Loucy (cell line): Measurements from ENCODE around the gene ABLIM1.

Source experiments
- H2AFZ ChIP-seq: fragments of 200-600 bp; sonication (generic); 2 replicates; pipeline ENCODE4 v1.6.0; 2016; ENCODE audit warnings: antibody characterized with exemption, mild to moderate bottlenecking, low read length, moderate library complexity
- H3F3A ChIP-seq: fragments of 200-600 bp; 2 replicates; pipeline ENCODE4 v1.6.0; 2016; ENCODE audit warnings: antibody characterized with exemption, low read depth, mild to moderate bottlenecking
- H3K27me3 ChIP-seq: fragments of 200-600 bp; sonication (generic); 2 replicates; pipeline ENCODE4 v1.6.1; 2014; ENCODE audit warnings: low read length, mild to moderate bottlenecking; ENCODE audit not compliant: insufficient read depth, poor library complexity, severe bottlenecking
- H3K36me3 ChIP-seq: fragments of 200-600 bp; sonication (generic); 2 replicates; pipeline ENCODE4 v1.6.1; 2016; ENCODE audit warnings: low read length; ENCODE audit not compliant: insufficient read depth
- H3K4me1 ChIP-seq: fragments of 200-600 bp; sonication (generic); 2 replicates; pipeline ENCODE4 v1.5.1; 2014; ENCODE audit warnings: low read length, mild to moderate bottlenecking; ENCODE audit not compliant: insufficient read depth, poor library complexity, severe bottlenecking
- H3K4me2 ChIP-seq: fragments of 200-600 bp; sonication (generic); 2 replicates; pipeline ENCODE4 v1.6.0; 2014; ENCODE audit warnings: antibody characterized with exemption, low read length, low read depth, mild to moderate bottlenecking; ENCODE audit not compliant: poor library complexity, severe bottlenecking
- H3K4me3 ChIP-seq: fragments of 200-600 bp; sonication (generic); 2 replicates; pipeline ENCODE4 v1.5.1; 2014; ENCODE audit warnings: low read length, mild to moderate bottlenecking, mixed read lengths; ENCODE audit not compliant: poor library complexity, severe bottlenecking
- H3K79me2 ChIP-seq: fragments of 200-600 bp; sonication (generic); 2 replicates; pipeline ENCODE4 v1.6.1; 2014; ENCODE audit warnings: low read length; ENCODE audit not compliant: insufficient read depth
- H3K9ac ChIP-seq: fragments of 200-600 bp; sonication (generic); 2 replicates; pipeline ENCODE4 v1.6.0; 2014; ENCODE audit warnings: mild to moderate bottlenecking, low read depth, low read length, moderate library complexity; ENCODE audit not compliant: poor library complexity, severe bottlenecking
- H3K9me2 ChIP-seq: fragments of 200-600 bp; sonication (generic); replicated peaks from 2 replicates; pipeline ENCODE4 v1.6.1; 2016; ENCODE audit warnings: low read depth, low read length, mixed read lengths
- H3K9me3 ChIP-seq: fragments of 200-600 bp; sonication (generic); 2 replicates; pipeline ENCODE4 v1.6.1; 2014; ENCODE audit warnings: mild to moderate bottlenecking, antibody characterized with exemption, low read length, low read depth; ENCODE audit not compliant: insufficient read depth
- H4K20me1 ChIP-seq: fragments of 200-600 bp; sonication (generic); 2 replicates; pipeline ENCODE4 v1.6.0; 2014; ENCODE audit warnings: antibody characterized with exemption, low read length, mild to moderate bottlenecking; ENCODE audit not compliant: insufficient read depth, poor library complexity, severe bottlenecking
- EZH2phosphoT487 ChIP-seq: fragments of 200-600 bp; IDR thresholded peaks from 2 replicates; pipeline ENCODE4 v1.6.1; 2018; ENCODE audit warnings: antibody characterized with exemption, mild to moderate bottlenecking, moderate library complexity, borderline replicate concordance
- TF ChIP-seq, protein P1 (sequence below): fragments of 200-600 bp; sonication (generic); conservative IDR thresholded peaks from 2 replicates; pipeline ENCODE4 v1.5.1; 2014; ENCODE audit warnings: mild to moderate bottlenecking, antibody characterized with exemption, low read length

The ABLIM1 gene

DNA sequence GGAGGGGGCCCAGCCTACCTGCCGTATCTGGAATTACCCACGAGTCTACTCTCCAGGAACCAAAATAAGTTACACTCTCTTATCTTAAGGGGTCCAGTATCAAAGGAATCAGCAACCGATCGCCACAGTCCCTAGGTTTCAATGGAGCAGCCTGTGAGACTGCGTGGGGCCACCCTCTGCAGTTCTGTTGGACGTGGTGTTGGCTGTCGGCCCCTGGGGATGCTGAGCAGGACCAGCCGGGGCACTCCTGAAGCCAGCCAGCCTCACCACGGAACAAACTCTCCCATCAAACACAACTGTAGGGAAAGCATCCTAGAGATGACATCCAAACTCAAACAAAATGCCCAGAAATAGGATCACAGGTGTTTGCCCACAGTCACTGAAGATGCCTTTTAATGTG, 25.5 kb upstream of the ABLIM1 start:
- Histone ChIP-seq H3K36me3 (peaks cover 14% of the 10 kb centered on the region; the same call in 1 of the 2 replicates), H3K4me2 (no peak overlapping the region), H3K9me2 (no peaks in the 10 kb centered on the region), H3K4me1 (peaks cover 21% of the 10 kb centered on the region), H2AFZ (no peak overlapping the region), H3K9ac (no peak overlapping the region), H3K9me3 (no peaks in the 10 kb centered on the region), H4K20me1 (peaks cover 15% of the 10 kb centered on the region), H3K79me2 (peaks cover 63% of the 10 kb centered on the region), H3K27me3 (no peaks in the 10 kb centered on the region), H3K4me3 (no peak overlapping the region), H3F3A (no peaks in the 10 kb centered on the region)
- TF ChIP-seq EZH2phosphoT487 = no peak
- TF ChIP-seq, protein P1, sequence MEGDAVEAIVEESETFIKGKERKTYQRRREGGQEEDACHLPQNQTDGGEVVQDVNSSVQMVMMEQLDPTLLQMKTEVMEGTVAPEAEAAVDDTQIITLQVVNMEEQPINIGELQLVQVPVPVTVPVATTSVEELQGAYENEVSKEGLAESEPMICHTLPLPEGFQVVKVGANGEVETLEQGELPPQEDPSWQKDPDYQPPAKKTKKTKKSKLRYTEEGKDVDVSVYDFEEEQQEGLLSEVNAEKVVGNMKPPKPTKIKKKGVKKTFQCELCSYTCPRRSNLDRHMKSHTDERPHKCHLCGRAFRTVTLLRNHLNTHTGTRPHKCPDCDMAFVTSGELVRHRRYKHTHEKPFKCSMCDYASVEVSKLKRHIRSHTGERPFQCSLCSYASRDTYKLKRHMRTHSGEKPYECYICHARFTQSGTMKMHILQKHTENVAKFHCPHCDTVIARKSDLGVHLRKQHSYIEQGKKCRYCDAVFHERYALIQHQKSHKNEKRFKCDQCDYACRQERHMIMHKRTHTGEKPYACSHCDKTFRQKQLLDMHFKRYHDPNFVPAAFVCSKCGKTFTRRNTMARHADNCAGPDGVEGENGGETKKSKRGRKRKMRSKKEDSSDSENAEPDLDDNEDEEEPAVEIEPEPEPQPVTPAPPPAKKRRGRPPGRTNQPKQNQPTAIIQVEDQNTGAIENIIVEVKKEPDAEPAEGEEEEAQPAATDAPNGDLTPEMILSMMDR = no peak

DNA sequence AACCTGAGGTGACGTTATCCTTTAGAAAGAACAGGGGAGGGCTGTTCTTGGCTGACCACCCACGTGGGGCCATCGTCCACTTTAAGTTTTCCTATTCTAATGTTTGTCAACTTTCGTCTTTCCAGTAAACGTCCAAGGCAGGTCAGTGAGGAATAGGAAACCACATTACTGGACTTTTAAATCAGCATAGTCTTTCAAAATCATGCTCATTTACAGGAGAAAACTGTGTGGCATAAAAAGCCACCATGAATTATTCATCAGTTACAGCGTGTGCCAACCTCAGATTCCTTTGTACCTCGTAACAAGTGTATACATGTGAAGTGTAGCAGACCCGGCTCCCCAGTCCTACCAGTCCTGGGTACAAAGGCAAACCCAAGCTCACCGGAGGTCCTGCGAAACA, 25.1 kb upstream of the ABLIM1 start:
- Histone ChIP-seq H3F3A (no peaks in the 10 kb centered on the region), H3K4me3 (no peak overlapping the region), H2AFZ (no peak overlapping the region), H3K4me2 (no peak overlapping the region), H3K9me2 (no peaks in the 10 kb centered on the region), H4K20me1 (peaks cover 15% of the 10 kb centered on the region), H3K27me3 (no peaks in the 10 kb centered on the region), H3K9ac (no peak overlapping the region), H3K36me3 (peaks cover 14% of the 10 kb centered on the region; the same call in 1 of the 2 replicates), H3K4me1 (peaks cover 18% of the 10 kb centered on the region), H3K9me3 (no peaks in the 10 kb centered on the region), H3K79me2 (peaks cover 64% of the 10 kb centered on the region; the same call in 1 of the 2 replicates)
- TF ChIP-seq, protein P1 = no peak
- TF ChIP-seq EZH2phosphoT487 = no peak

DNA sequence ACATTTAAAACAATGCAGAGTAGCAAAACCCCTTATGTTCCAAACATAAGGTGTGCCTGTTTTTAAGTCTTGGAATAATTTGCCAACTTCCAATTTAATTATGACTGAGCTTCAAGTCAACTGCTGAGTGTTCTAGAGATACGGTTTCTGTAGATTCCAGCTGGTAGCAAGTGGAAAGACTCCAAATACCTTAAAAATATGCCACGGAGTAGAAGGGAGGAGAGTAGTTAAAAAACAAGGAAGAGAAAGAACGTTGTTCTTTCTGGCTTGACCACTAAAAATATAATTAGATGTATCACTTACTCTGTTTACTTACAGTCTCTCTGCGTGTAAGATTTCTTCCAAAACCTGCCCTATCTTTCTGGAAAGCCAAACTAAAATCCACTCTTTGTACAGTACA, 24.5 kb upstream of the ABLIM1 start:
- Histone ChIP-seq H3F3A (no peaks in the 10 kb centered on the region), H3K27me3 (no peaks in the 10 kb centered on the region), H3K9ac (no peak overlapping the region), H3K36me3 (peaks cover 14% of the 10 kb centered on the region; the same call in 1 of the 2 replicates), H3K9me2 (no peaks in the 10 kb centered on the region), H4K20me1 (peaks cover 20% of the 10 kb centered on the region), H3K4me2 (no peak overlapping the region), H3K79me2 (peaks cover 67% of the 10 kb centered on the region; the same call in 1 of the 2 replicates), H3K4me1 (peaks cover 12% of the 10 kb centered on the region), H3K9me3 (no peaks in the 10 kb centered on the region), H2AFZ (no peak overlapping the region), H3K4me3 (no peak overlapping the region)
- TF ChIP-seq, protein P1 = no peak
- no peak for TF ChIP-seq EZH2phosphoT487
